22Rv1 (cell line): ENCODE measurements around the gene LTBP1.

Source experiments
- H3K27ac ChIP-seq: fragments of 450-650 bp; 2 replicates; pipeline ENCODE4 v1.5.1; 2017
- ZFX ChIP-seq: fragments of 450-650 bp; IDR thresholded peaks from 2 replicates; pipeline ENCODE4 v1.6.1; 2017; ENCODE audit warnings: antibody characterized with exemption, borderline replicate concordance
- TF ChIP-seq, protein P1 (sequence below): fragments of 450-650 bp; IDR thresholded peaks from 2 replicates; pipeline ENCODE4 v1.5.1; 2017; ENCODE audit warnings: mild to moderate bottlenecking

Gene LTBP1

DNA sequence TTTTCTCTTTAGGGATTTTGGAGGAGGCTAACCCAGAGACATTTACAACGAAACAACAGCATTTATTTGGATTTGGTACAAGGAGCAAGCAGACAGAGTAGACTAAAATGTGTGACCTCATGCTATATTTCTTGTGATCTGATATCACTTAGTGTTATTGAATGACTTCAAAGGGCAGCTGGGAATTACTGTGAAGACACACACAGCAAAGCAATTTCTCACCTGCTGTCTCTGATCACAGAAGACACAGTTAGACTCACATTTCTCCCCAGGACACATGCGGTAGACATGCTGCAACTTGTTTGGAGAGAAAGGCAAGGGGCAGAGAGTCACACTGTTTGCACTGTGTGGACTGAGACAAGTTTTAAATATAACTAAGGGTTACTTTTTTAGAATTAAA lies 67.5 kb downstream of the LTBP1 start:
- H3K27ac ChIP-seq: no peak overlapping the region

DNA sequence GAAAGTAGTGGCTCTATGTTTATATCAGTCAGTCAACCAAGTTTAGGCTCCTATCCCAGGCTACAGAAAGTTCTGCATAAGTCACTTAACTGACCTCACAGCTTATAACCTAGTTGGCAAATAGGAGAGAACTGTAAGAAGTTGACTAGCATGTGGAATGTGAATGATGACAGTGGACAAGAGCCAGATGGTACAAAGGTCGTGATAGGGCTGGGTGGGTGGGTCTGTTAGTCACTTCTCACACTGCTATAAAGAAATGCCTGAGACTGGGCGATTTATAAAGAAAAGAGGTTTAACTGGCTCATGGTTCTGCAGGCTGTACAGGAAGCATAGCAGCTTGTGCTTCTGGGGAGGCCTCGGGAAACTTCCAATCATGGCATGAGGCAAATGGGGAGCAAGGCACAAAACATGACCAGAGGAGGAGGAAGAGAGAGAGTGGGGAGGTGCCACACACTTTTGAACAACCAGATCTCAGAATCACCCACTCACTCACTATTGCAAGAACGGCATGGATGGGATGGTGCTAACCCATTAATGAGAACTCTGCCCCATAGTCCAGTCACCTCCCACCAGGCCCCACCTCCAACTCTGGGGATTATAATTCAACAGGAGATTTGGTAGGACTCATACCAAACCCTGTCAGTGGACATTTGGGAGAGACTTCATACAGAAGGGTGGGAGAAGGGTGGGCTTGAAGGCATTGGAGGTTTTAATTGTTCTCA lies 68.8 kb downstream of the LTBP1 start:
- peak overlapping the region; percentile 52 for H3K27ac ChIP-seq
- TF ChIP-seq ZFX: no peak
- TF ChIP-seq, protein P1, sequence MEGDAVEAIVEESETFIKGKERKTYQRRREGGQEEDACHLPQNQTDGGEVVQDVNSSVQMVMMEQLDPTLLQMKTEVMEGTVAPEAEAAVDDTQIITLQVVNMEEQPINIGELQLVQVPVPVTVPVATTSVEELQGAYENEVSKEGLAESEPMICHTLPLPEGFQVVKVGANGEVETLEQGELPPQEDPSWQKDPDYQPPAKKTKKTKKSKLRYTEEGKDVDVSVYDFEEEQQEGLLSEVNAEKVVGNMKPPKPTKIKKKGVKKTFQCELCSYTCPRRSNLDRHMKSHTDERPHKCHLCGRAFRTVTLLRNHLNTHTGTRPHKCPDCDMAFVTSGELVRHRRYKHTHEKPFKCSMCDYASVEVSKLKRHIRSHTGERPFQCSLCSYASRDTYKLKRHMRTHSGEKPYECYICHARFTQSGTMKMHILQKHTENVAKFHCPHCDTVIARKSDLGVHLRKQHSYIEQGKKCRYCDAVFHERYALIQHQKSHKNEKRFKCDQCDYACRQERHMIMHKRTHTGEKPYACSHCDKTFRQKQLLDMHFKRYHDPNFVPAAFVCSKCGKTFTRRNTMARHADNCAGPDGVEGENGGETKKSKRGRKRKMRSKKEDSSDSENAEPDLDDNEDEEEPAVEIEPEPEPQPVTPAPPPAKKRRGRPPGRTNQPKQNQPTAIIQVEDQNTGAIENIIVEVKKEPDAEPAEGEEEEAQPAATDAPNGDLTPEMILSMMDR: no peak

More for the DNA sequence above, 67.5 kb downstream of the LTBP1 start:
- TF ChIP-seq, protein P1: no peak
- TF ChIP-seq ZFX: no peak

DNA sequence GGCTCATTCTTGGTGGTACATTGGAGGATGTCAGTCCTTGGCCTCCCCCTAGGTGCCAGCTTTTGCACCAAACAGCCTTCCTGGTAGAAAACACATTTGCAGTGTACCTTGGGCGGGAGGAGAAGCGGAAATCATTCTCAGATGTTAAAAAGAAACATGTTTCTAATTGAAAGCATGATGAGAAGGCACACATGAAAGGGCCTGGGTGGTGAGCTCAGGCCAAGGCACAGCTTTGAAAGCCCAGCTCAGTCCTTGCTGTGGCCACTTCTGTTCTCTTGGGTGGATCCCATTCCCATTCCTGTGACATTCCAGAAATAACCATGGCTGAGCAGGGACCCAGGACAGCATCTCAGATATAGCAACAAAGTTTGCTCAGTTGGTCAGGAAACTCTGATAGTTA lies 71.5 kb downstream of the LTBP1 start:
- TF ChIP-seq ZFX: no peak
- TF ChIP-seq, protein P1: no peak
- no peak overlapping the region for H3K27ac ChIP-seq

DNA sequence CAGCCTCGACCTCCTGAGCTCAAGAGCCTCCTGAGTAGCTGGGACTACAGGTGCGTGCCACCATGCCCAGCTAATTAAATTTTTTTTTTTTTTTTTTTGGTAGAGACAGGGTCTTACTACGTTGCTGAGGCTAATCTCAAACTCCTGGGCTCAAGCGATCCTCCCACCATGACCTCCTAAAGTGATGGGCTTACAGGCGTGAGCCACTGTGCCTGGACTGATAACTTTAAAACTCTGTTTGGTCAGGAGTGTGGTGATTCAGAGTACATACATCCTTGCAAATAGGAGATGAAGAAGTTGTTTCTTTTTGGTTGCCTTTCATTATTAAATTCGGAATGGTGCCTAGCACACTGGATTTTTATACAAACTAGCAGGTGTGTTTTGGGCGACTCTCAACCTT lies 73.0 kb downstream of the LTBP1 start:
- no peak for TF ChIP-seq ZFX
- H3K27ac ChIP-seq: no peak overlapping the region

DNA sequence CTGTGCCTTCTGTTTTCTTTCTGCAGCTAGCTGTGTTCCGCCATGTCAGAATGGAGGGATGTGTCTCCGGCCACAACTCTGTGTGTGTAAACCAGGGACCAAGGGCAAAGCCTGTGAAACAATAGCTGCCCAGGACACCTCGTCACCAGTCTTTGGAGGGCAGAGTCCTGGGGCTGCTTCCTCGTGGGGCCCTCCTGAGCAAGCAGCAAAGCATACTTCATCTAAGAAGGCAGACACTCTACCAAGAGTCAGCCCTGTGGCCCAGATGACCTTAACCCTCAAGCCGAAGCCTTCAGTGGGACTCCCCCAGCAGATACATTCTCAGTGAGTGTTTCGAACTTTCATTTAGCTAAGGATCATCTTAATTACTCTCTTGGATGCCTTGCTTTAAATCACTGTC lies 74.1 kb downstream of the LTBP1 start:
- TF ChIP-seq, protein P1: no peak
- no peak for TF ChIP-seq ZFX
- no peak overlapping the region for H3K27ac ChIP-seq

DNA sequence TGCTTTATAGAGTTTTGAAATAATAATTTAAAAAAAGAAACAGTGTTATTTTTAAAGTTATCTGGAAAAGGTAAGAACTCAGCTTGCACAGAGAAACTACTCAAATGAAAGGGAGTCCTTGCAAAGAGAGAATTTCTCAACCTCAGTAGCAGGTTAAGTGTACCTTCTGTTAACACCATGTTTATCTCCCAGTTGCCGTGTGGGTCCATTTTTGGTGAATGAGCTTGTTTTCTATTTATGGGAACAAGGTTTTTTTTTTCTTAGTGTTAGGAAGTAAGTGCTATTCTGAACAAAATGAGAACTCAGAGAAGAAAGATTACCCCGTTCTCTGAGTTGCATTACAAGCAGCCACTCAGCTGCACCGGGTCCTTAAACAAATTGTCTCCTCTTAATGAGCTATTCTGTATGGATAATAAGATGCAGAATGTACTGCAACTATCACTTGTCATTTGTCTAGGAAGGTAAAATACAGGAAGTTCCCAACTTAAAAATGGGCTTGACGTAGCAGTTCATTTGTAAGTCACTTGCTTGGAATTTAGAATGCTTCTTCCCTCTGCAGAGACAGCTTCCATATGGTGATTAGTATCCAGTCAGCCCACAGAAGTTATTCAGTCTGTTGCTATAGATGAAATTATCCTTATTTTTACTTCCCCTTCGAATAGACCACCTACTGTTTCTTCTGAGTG lies 74.9 kb downstream of the LTBP1 start:
- no peak for TF ChIP-seq ZFX
- TF ChIP-seq, protein P1: no peak
- H3K27ac ChIP-seq: no peak overlapping the region

DNA sequence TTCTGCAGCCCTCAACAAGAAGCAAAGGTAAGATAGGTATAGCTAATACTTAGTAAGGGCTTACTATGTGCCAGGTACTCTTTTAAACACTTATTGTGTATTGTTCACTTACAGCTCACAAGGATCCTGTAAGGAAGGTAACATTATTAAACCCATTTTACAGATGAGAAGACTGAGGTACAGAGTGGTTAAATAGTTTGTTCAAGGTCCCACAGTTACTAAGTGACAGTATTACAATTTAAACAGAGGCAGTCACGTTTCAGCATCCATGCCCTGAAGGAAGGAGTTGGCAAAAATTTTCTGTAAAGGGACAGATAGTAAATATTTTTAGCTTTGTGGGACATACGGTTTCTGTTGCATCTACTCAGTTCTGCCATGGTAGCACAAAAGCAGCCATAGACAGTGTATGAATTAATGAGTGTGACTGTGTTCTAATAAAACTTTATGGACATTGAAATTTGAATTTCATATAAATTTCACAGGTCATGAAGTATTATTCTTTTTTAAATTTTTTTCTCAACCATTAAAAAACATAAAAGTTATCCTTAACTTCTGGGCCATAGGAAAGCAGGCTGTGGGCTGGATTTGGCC lies 75.7 kb downstream of the LTBP1 start:
- TF ChIP-seq, protein P1: no peak
- TF ChIP-seq ZFX: no peak

More for the DNA sequence above, 75.7 kb downstream of the LTBP1 start:
- H3K27ac ChIP-seq: no peak overlapping the region
